Measurements from ENCODE around the gene SFMBT2. TPM values are rescaled to one million over a fixed set of nuclear protein-coding genes. Genes with fewer than 3 reads are reported as not detected.

The SFMBT2 gene
- total and polyA plus RNA-seq, 2 of the 13 experiments (the other 11 are each of a cell fraction or from before 2014, with no cell fraction given), result 0.01 to 0.02 TPM

DNA sequence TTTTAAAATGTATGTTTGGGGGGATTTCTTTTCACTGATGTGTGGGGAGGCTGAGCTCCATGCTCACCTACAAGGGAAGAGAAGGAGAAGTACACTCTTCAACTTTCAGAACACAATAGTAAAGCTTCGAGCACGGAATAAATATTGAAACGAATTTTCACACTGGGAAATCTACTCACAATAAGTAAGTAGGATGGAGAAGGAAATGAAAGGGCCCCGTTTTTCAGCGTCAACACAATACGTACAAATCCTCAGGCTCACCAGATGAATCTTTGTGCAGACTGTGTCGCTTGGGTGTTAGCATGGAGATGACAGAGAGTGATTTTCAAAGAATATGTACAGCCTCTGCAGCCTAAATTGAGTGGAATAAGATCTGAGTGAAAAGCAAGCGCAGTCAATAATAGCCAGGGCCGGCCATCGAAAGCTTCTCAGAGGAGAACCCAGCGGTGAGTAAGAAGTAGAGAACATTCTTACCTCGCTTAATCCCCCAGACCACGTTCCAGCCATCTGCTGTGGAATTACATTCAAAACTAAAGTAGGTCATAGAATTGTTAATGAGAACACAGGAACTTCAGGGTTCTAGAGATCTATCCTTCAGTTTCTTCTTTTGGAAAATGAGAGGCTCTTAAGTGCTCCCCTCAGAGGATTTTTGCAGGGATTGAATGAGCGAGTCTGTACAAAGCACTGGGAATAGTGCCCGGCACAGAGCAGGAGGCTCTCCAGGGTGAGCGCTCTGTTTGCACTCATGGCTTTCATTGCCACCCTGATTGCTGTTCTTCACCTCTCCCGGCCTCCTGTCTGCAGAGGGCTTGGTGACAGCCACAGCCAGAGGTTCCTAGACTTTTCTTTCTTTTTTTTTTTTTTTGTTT, 292.8 kb downstream of the SFMBT2 start (continued):
- TF ChIP-seq, protein P1, sequence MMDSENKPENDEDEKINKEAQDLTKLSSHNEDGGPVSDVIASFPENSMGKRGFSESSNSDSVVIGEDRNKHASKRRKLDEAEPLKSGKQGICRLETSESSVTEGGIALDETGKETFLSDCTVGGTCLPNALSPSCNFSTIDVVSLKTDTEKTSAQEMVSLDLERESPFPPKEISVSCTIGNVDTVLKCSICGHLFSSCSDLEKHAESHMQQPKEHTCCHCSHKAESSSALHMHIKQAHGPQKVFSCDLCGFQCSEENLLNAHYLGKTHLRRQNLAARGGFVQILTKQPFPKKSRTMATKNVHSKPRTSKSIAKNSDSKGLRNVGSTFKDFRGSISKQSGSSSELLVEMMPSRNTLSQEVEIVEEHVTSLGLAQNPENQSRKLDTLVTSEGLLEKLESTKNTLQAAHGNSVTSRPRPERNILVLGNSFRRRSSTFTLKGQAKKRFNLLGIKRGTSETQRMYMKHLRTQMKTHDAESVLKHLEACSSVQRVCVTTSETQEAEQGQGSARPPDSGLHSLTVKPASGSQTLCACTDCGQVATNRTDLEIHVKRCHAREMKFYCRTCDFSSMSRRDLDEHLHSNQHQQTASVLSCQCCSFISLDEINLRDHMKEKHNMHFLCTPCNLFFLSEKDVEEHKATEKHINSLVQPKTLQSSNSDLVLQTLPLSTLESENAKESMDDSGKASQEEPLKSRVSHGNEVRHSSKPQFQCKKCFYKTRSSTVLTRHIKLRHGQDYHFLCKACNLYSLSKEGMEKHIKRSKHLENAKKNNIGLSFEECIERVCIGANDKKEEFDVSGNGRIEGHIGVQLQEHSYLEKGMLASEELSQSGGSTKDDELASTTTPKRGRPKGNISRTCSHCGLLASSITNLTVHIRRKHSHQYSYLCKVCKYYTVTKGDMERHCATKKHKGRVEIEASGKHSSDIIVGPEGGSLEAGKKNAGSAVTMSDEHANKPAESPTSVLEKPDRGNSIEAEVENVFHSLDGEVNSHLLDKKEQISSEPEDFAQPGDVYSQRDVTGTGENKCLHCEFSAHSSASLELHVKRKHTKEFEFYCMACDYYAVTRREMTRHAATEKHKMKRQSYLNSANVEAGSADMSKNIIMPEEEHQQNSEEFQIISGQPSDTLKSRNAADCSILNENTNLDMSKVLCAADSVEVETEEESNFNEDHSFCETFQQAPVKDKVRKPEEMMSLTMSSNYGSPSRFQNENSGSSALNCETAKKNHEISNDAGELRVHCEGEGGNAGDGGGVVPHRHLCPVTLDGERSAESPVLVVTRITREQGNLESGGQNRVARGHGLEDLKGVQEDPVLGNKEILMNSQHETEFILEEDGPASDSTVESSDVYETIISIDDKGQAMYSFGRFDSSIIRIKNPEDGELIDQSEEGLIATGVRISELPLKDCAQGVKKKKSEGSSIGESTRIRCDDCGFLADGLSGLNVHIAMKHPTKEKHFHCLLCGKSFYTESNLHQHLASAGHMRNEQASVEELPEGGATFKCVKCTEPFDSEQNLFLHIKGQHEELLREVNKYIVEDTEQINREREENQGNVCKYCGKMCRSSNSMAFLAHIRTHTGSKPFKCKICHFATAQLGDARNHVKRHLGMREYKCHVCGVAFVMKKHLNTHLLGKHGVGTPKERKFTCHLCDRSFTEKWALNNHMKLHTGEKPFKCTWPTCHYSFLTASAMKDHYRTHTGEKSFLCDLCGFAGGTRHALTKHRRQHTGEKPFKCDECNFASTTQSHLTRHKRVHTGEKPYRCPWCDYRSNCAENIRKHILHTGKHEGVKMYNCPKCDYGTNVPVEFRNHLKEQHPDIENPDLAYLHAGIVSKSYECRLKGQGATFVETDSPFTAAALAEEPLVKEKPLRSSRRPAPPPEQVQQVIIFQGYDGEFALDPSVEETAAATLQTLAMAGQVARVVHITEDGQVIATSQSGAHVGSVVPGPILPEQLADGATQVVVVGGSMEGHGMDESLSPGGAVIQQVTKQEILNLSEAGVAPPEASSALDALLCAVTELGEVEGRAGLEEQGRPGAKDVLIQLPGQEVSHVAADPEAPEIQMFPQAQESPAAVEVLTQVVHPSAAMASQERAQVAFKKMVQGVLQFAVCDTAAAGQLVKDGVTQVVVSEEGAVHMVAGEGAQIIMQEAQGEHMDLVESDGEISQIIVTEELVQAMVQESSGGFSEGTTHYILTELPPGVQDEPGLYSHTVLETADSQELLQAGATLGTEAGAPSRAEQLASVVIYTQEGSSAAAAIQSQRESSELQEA (CRISPR knock-in tag; IDR thresholded peaks at IDR 0.05; ENCODE audit: not compliant biosample characterization), result no peak
- no peak for TF ChIP-seq DNMT1 (CRISPR knock-in tag; IDR thresholded peaks at IDR 0.05)

Measured in HepG2 (cell line).